IPS-NIHi7 (cell line): ENCODE results near the gene ZC3H4.
"Not testable (repeated sequence)": the region's sequence is repeated elsewhere in the genome, so short reads cannot be mapped to it uniquely, and the experiment has no call there.

Source experiments
- DNase-seq: peaks from one replicate; pipeline ENCODE4 v3.0.0; 2012; ENCODE audit warnings: mixed read lengths; ENCODE audit errors: extremely low spot score

Gene ZC3H4

DNA sequence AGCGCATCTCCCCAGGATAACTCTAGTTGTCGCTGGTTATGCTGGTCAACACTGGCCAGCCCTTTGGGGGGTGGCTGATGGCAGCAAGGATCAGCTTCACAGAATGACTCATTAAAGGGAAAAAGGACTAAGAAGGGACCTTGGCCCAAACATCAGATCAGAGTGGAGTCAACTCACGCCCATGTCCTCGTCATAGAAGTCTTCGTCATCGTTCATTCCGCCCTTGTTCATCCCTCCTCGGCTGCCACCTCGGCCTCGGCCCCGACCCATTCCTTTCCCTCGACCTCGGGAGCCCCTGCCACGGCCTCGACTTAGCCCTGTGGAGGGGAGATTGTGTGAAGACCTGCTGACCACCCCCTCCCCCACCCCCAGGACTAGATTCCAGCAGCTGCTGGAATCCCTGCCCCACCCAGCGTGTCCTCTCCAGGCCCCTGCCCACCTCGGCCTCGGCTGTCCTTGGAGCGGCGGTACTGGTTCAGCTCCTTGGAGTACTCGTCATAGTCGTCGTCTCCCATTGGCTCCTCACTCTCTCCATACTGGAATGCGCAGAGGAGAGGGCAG lies 28.6 kb downstream of the ZC3H4 start:
- DNase-seq = no peak

DNA sequence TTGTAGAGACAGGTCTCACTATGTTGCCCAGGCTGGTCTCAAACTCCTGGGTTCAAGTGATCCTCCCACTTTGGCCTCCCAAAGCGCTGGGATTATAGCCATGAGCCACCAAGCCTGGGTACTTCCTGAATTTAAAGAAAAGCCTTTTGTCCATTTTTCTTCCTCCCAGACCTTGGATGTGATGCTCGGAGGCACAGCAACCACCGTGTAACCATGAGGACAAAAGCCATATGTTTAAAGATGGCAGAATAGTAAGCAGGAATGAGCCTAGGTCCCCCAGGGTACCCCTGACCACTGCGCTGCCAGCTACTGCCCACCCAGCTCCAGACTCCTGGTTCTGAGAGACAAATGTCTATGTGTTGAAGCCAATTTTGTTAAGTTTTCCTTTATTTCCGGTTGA lies 31.1 kb downstream of the ZC3H4 start:
- no peak for DNase-seq

DNA sequence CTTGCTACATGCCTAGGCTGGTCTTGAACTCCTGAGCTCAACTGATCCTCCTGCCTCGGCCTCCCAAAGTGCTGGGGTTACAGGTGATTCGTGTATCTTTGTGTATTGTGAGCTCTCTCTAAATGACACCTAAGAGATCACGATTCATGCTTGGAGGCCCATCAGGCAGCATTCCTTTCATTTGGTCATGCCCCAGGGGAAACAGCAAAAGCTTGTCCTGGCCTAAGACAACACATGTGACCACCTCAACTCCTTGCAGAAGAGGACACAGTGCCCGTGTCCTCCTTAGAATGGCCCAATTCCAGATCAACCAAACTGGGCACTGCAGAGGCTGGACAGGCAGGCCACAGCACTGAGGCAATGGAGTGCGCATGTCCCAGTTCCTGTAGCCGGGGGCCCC lies 32.5 kb downstream of the ZC3H4 start:
- no peak for DNase-seq

DNA sequence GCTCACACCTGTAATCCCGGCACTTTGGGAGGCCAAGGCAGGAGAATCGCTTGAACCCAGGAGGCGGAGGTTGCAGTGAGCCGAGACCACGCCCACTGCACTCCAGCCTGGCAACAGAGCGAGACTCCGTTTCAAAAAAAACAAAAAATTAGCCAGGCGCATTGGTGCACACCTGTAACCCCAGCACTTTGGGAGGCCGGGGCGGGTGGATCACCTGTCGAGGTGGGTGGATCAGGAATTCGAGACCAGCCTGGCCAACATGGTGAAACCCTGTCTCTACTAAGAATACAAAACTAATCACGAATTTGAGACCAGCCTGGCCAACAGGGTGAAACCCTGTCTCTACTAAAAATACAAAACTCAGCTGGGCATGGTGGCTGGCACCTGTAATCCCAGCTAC lies 35.2 kb downstream of the ZC3H4 start:
- DNase-seq = not testable (repeated sequence)

DNA sequence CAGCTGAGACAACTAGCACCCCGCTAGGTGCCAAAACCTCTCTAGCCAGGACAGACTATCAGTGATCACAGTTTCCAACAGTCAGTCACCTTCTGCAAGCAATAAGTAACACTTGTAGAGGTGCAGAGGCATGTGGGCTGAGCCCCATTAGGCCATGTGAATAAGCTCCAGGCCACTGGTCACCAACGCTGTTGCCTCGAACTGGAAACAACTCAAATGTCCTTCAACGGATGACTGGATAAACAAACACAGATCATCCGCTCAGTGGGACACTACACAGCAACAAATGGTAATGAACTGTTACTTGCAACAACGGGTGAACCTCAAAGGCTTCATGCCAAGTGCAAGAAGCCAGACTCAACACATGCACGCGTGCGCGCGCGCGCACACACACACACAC lies 37.6 kb downstream of the ZC3H4 start:
- no peak for DNase-seq

DNA sequence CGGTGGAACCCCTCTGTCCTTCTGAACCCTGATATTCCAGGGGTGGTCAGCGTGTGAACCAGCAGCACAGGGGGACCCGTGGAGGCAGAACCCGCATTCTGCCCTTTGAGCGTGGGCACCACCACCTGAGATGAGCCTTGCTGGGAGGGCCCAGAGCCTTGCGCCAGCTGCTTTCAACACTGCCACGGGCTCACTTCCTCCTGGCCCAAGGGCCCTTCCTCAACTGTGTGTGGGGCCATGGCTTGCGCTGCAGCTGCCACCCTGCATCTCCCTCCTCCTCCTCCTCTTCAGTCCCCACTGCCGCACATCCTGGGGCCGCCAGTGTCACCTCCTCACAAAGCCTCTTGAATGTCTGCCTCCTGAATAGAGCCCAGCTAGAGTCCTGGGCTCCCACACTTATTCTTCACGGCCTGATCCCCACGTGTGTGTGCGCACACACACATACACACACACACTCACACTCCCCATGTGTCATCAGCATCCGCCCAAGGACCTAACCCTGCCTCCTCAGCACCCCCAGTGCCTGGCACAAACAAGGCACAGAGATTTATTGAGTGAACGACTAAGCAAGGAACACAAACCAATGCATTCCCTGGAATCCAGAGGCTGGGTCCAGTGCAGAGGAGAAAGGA lies 38.3 kb downstream of the ZC3H4 start:
- DNase-seq = no peak

DNA sequence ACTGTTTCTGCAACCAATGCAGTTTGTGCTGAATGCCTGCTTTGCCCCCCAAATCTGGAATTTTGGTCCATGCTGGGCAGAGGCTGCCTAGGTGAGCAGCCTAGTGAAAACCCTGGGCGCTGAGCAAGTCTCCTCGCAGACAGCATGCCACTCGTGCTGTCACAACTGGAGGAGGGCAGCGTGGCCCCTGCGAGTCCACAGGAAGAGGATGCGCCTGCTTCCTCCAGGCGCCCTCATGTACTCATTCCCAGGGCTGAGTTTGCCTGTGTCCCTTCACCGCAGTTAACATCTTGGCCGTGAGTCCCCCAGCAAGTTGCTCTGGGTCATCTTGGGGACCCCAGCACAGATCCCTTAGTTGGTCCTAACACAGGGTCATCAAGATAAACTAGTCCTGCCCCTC lies 39.0 kb downstream of the ZC3H4 start:
- DNase-seq = no peak

DNA sequence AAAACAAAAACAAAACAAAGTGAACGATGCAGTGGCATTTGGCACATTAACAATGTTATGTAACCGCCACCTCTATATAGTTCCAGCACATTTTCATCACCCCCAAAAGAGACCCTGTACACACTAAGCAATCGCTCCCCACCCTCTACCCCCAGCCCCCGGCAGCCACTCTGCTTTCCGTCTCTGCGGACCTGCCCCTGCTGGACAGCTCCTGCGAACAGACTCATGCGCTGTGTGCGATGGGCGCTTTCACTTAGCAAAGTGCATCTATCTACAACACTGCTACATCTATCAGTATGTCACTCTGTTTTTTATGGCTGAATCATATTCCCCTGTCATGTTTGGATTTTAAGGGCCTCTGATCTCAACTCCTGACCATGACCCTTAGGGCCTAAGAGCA lies 40.0 kb downstream of the ZC3H4 start:
- DNase-seq = no peak

DNA sequence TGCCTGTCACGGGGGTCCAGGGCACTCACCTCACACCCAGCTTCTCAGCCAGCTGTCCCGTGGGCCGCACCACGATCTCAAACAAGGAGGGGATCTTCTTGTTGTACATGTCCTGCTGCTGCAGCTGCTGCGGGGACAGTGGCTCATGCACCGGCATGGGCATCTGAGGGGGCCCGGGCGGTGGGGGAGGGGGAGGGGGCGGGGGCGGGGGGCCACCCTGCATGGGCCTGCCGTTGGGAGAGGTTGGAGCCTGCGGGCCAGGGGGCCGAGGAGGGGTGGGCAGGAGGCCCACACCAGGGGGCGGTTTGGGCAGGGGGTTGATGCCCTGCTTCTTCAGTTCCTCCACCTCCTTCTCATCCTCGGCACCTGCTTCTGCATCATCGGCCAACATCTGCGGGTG lies 41.3 kb downstream of the ZC3H4 start:
- DNase-seq = no peak

DNA sequence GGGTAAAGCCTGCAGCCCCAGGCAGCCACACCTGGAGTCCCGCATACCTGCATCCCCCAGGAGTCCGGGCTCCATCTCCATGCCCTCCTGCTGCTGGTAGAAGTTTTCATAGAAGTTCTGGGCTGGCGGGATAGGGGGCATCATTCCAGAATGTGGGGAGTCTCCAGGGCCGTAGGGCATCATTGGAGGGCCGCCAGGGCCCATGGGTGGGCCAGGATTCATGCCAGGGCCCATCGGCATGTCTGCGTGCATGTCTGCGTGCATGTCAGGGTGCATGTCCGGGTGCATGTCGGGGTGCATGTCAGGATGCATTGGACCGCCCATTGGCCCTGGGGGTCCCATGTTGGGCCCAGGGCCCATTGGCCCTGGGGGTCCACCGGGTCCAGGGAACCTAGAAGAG lies 41.8 kb downstream of the ZC3H4 start:
- DNase-seq = no peak

DNA sequence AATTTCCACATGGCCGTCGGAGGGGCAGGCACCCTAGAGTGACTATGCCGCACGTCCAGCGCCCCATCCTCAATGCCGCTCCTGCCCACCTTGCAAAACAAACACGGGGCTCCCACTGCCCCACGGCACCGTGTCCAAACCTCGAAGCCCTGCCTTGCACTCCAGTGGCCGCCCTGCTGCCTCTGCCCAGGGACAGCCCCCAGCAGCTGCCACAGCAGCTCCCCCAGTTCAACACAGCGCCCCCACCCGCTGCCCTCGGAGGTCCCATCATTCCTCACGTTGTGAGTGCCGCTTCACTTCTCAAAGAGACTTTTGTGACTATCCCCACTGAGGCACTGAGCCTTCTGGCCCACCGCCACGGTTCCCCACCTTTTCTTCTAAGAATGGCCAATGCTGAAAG lies 42.8 kb downstream of the ZC3H4 start:
- no peak for DNase-seq

DNA sequence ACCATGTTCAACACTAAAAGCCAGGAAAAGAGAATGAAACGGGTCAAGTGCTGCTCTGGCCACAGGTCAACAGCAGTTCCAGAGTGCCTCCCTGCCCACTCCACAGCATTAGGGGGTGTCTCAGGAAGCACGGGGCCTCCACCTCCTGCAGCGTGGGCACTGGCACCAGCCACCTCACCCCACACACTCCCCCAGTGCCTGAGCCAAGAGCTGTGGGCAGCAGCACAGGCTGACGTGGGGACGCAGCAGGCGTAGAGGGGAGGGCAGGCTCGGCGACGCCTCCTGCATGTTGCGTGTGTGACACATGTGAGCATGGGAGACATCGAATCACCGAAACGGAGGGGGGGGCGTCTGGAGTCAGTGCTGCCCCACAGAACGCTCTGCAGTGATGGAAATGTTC lies 43.8 kb downstream of the ZC3H4 start:
- no peak for DNase-seq

DNA sequence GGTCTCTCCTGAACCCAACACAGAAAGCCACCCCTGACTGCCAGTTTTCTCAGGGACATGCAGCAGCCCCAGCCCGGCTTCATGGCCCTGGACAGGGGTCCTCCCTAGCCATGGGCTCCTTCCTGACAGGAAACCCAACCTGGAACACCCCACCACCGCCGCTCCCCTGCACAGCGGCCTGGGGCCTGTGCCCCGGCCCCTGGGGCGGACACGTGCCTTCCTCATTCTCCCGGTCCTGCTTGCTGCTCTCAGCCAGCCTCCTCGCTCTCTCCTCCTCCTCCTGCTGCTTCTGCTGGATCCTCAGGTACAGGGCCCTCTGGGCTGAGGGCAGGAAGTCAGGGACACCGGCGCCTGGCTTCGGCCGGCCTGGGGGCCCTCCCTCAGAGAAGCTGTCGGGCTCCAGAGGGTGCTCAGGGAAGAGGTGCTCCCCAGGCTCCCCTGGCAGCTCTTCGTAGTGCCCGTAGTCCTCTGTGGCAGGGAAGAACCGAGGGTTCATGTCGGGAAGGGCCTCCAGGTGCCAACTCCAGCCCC lies 44.6 kb downstream of the ZC3H4 start:
- DNase-seq = no peak

DNA sequence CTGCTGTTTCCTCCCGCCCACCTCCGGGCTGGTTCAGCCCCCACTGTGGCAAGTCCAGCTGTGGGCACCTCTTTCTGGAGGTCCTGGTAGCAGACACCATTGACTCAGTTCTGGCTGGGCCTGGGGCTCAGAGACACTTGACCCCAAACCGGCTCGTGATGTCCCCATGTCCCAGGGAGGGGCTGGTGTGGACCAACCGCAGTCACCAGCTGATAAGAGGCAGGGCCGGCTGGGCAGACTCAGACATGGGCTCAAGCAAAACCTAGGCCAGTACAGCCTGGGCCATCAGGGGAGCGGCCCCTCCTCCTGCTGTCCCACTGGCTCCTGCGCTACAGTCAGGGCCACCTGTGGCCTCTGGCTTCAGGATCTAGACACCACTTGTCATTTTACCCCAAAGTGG lies 45.3 kb downstream of the ZC3H4 start:
- DNase-seq = no peak

DNA sequence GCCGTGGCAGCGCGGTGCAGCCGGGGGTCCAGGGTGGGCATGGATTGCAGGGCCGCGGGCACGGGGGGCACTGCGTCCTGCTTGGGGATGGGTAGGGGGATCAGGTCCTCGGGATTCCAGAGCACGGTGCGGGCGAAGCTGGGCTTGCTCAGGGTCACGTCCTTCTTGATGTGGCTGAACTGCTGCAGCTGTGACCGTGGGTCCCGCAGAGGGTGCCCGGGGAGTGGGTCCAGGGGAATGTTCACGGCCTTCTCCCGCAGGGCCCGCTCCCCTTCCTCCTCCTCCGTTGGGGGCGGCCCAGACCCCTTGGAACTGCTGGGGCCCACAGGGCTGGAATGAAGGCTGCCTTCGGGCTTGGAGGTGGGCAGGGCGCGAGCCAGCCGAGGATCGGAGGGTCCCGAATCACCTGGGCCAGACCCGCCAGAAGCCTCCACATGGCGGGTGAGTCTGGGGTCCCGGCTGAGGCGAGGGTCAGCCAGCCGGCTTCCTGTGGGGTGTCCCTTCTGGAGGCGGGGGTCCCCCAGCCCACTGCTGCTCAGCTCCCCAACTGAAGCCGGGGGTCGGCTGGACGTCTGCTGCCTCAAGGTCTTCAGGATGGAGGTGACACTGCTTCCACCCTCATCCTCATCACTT lies 46.2 kb downstream of the ZC3H4 start:
- no peak for DNase-seq

DNA sequence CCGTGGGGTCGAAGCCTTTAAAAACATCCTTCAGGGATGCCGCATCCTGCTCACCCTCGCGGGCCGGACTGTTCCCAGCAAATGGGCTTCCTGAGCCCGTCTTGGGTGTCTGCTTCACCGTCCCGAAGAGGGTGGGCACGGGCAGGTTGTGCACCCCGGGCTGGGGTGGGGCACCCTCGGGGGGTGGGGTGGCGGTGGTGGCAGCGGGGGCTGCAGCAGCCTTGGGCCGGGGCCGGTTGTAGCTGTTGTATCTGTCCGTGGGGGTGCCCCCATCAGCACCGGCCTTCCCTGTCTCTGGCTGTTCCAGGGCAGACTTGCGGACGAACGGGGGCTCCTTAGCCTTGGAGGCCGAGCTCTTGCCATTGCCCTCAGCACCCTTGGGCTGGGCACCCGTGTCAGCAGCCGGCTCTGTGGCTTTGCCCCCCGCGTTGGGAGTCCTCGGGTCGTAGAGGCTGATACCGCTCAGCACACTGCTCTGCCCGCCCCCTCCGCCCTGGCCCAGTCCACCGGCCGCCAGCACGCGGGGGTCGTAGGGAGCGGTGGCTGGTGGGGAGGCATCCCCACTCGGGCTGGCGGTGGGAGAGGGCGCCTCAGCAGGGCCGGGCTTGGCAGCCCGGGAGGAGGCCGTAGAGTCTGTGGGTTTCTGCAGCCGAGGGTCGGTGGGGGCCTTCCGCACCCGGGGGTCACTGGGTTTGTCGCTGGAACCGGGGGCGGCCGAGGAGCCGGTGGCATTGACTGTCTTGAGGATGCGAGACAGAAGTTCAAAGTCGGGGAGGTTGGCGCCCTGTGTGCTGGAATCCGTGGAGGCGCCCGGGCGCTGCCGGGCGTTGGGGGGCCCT lies 47.0 kb downstream of the ZC3H4 start:
- DNase-seq = no peak

DNA sequence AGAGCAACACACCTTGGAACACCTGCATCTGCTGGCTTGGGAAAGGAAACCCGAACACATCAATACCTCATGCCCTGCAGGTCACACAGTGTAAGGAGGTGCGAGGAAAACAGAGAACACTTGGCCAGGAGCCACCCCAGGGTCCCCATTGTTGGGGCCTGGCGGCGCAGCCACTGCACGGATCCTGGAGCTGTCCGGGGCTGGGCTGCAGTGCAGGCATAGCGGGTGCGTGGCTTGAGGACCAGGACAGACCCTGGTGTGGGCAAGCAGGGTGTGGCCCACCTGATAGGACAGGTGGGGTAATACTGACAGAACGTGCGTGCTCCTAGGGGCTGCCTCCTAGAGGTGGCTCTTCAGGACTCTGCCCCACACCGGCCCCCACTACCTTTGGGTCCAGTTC lies 48.3 kb downstream of the ZC3H4 start:
- DNase-seq = no peak

DNA sequence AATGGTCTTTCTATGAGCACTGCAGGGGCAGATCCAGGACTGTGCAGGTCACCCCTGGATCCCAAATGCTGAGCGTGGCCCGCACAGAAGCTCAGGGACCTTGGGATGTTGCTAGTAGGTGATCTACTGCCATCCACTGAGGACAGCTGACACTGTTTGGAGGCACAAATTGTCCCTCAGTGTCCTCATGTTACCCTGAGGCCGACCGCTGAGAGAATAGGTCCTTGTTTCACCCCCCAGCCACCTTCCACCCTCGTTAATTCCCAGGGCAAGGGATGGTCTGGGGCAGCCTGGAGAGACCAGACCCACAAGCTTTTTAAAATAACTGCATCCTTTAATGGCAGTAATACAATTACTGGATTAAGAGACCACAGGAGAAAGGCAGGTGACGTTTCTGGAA lies 49.7 kb downstream of the ZC3H4 start:
- no peak for DNase-seq

DNA sequence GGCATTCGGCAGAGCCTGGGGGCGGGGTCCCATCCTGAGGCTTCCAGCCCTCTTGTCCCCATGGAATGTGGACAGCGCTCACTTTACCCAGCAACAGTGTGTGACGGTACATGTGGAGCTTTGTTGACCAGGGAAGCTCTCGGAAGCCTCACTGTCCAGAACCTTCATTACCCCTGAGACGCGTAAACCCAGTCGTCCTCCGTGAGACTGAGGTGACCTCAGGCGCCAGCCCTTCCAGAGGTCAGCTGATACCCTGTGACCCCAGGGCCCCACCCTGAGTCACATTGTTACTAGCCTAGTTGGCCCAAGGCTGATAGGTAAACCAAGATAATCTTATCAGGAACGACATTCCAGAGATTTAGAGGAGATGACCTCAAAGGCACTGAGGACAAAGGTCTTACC lies 55.0 kb downstream of the ZC3H4 start:
- no peak for DNase-seq

DNA sequence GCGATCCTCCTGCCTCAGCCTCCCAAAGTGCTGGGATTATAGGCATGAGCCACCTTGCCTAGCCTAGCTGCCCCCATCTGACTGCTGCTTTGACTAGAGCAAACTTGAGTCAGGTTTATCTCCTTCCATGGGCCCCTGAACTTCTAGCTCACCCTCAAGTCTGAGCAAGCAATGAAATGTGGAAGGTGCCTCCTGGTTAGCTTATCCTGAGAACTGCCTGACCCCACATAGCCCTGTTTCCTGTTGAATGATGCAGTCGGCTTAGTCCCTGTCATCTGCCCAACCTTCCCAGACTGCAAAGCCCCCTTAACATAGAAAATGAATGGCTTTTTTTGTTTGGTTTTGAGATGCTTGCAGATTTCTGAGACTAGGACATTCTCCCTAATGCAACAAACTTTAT lies 56.2 kb downstream of the ZC3H4 start:
- no peak for DNase-seq

DNA sequence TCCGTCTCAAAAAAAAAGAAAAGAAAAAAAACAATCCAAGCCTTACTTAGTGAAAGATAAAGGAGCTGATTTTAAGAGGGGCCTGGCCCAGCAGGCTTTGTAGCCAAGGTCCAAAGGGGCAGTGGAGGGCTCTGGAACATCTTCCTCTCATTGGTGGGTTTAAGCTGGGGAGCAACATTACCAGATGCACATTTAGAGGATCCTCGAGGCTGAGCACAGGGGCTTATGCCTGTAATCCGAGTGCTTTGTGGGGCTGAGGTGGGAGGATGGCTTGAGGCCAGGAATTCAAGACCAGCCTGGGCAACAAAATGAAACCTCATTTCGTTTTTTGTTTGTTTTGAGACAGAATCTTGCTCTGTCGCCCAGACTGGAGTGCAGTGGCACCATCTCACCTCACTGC lies 57.2 kb downstream of the ZC3H4 start:
- no peak for DNase-seq

DNA sequence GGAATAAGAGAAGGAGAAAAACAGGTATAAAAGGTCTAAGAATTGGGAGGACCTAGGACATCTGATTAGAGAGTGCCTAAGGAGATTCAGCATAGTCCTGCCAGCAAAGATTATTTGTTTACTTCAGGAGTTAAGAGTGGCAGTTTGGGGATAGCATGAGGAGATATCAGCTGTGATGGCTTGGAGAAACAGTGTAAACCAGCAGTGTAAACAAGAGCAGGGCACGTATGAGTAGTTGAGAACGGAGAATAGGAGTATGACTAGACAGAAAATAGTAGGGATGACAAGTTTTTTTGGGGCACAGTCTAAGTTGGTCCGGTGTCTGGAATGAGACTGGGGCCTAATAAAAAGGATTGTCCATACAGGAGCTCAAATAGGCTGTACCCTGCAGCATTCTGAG lies 63.0 kb downstream of the ZC3H4 start:
- DNase-seq = not testable (repeated sequence)

DNA sequence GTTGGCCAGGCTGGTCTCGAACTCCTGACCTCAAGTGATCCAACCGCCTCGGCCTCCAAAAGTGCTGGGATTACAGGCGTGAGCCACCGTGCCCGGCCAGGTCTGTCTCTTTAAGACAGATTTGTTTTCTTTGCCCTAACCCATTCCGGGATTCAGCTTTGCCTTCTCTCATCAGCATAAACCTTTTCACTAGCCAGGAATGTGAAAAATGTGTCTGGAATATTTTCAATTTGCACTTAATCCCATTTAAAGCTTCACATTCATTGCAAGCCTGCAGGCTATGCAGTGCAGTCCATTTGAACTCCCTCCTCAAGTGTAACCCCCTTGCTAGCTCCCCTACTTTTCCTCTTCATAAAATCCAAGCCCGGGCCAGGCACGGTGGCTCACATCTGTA lies 64.3 kb downstream of the ZC3H4 start:
- no peak for DNase-seq
